Astrocyte (in vitro differentiated cells and primary cell): Measurements from ENCODE around the gene DUSP8.

Source experiments
- EZH2 ChIP-seq: IDR thresholded peaks from 2 replicates; pipeline ENCODE4 v1.6.1; 2012; ENCODE audit warnings: mild to moderate bottlenecking, low read length, inconsistent platforms; ENCODE audit not compliant: insufficient read depth
- TF ChIP-seq, protein P1 (sequence below): IDR thresholded peaks from 2 replicates; pipeline ENCODE4 v1.5.1; 2011; ENCODE audit warnings: low read depth, mild to moderate bottlenecking, inconsistent platforms, low read length, moderate library complexity; ENCODE audit not compliant: insufficient read depth

DNA sequence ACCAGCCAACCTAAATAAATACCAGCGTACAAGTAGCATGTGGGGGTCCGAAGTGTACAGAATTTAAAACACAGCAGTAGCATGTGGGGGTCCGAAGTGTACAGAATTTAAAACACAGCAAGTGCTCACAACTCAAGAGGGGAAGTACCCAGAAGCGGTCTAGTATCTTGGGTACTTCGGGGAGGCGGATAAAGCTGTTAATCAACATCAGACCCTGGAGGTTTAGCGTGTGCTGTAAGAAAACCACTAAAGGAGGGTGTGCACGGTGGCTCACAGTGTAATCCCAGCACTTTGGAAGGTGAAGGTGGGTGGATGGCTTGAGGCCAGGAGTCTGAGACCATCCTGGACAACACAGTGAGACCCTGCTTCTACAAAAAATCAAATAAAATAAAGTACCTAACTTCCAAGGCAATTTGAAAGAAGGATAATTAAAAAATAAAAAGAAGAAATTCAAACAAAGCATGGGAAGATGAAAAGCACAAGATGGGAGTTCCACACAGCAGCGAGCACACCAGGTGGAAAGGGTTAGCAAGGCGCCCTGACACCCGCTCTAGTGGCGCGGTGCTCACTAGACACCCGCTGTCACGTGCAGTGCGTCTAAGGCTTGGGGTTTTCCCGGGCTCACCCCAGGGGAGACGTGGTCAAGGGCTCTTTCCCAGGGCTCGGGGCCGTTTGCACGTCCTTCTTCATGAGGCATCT is 50.5 kb downstream of the DUSP8 start:
- no peak for TF ChIP-seq EZH2
- TF ChIP-seq, protein P1, sequence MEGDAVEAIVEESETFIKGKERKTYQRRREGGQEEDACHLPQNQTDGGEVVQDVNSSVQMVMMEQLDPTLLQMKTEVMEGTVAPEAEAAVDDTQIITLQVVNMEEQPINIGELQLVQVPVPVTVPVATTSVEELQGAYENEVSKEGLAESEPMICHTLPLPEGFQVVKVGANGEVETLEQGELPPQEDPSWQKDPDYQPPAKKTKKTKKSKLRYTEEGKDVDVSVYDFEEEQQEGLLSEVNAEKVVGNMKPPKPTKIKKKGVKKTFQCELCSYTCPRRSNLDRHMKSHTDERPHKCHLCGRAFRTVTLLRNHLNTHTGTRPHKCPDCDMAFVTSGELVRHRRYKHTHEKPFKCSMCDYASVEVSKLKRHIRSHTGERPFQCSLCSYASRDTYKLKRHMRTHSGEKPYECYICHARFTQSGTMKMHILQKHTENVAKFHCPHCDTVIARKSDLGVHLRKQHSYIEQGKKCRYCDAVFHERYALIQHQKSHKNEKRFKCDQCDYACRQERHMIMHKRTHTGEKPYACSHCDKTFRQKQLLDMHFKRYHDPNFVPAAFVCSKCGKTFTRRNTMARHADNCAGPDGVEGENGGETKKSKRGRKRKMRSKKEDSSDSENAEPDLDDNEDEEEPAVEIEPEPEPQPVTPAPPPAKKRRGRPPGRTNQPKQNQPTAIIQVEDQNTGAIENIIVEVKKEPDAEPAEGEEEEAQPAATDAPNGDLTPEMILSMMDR, result no peak
